Subcutaneous adipose tissue (tissue), 4 donors: Measurements from ENCODE around the gene ACOXL. TPM values are rescaled to one million over a fixed set of nuclear protein-coding genes. Genes with fewer than 3 reads are reported as not detected.

Experiments used
- CTCF ChIP-seq: fragments of 450-650 bp; IDR thresholded peaks from one replicate; pipeline ENCODE4 v1.5.1; 2016; ENCODE audit warnings: low read depth, mild to moderate bottlenecking, control low read depth, antibody characterized with exemption, moderate library complexity
- total RNA-seq, 4 donors: library from RNA; depleted of rRNA; stranded (reverse); fragments of >200 nt; gene quantifications; one replicate each; pipeline ENCODE4 v1.1.0, GENCODE V29; 2016

The ACOXL gene
- total RNA-seq, 4 donors from 2014 or later = not detected

GRCh38 chr2:110874453-110875383, 142.3 kb downstream of the ACOXL start:
- TF ChIP-seq CTCF = no peak

DNA sequence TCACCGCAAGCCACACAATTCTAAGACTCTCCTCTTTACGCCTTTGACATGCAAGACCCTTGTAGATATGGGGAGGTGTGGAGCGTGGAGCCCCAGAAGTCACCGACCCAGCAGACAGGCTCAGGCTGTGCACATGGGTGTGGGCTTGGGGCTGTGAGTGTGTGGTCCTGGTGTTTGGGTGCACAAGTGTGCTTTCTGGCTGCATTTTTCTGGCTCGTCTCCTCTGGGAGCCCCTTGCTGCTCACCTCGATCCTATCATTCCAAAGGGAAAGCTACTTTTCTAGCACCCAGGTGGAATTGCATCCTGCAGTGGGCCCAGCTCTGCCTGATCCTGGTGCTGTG, 143.0 kb downstream of the ACOXL start:
- no peak for TF ChIP-seq CTCF

DNA sequence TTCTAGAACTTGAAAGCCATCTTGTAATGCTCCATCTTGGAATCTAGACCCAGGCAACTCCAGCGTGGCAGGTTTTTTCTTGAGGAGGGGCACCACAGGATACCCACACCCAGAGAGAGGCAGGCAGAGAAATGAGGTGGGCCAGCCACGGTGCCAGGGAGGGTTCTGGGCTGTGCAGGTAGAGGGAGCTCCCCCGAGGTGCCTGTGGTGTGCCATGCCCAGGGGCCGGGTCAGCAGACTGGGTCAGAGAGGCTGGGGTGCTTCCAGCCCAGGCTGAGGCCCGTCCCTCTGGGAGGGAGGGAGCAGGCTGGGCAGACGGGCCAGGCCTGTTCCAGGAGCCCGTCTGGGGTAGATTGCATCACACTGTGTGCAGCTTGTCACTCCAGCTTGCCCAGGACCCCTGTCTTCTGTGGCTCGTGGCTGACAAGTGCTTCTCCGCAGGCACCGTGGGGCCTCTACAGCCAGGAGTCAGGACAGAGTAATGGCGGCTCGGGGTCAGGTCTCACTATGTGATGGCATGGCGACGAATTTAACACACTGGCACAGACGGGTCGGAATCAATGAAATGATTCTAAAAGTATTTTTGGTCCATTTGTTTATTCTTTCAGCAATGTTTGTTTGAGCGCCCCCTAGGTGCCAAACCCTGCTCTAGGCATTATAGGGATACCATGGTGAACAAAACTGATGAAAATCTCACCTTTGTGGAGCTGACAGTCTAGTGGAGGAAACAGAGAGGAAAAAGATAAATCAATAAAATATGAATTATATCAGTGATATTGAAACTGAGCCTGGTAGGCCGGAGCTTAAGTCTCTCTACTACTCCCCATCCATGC, 144.0 kb downstream of the ACOXL start:
- no peak for TF ChIP-seq CTCF

GRCh38 chr2:110877031-110877827, 144.9 kb downstream of the ACOXL start:
- no peak for TF ChIP-seq CTCF

- no peak for TF ChIP-seq CTCF
Observed at GRCh38 chr2:110878150-110878549, 145.8 kb downstream of the ACOXL start.

- no peak for TF ChIP-seq CTCF
Observed at GRCh38 chr2:110881908-110882307, 149.5 kb downstream of the ACOXL start.
